Fibroblast of villous mesenchyme (primary cell): ENCODE measurements around the gene LGMN. TPM values are rescaled to one million over a fixed set of nuclear protein-coding genes. Genes with fewer than 3 reads are reported as not detected.

Experiments used
- DNase-seq: peaks from one replicate; pipeline ENCODE4 v3.0.0-alpha.2; 2010; ENCODE audit warnings: low read depth
- H3K4me3 ChIP-seq: 2 replicates; pipeline ENCODE4 v1.5.1; 2011; ENCODE audit warnings: low read depth, mild to moderate bottlenecking, low read length
- CTCF ChIP-seq: IDR thresholded peaks from 2 replicates; pipeline ENCODE4 v1.5.1; 2012; ENCODE audit warnings: low read depth, mild to moderate bottlenecking, low read length; ENCODE audit not compliant: insufficient read depth
- total RNA-seq: library from RNA; depleted of rRNA; stranded (reverse); fragments of >200 nt; gene quantifications from 2 replicates; pipeline ENCODE4 v1.2.3, GENCODE V29; 2012

Gene LGMN
- total RNA-seq, result 41.5 and 45.7 TPM in 2 replicates

- TF ChIP-seq CTCF, result no peak
- H3K4me3 ChIP-seq, result peak within 1 kb of the TSS; percentile 90
- DNase-seq, result peak; percentile 95
Measured at GRCh38 chr14:92748259-92749016, at the start of gene LGMN. Gene LGMN, minus strand, starts transcription at chr14:92748627. Its CDS starts 15,841 bp downstream, at chr14:92732786.

GRCh38 chr14:92794961-92795360 is 46.5 kb upstream of the LGMN start:
- peak overlapping the region; percentile 99 for H3K4me3 ChIP-seq
- no peak for DNase-seq
- no peak for TF ChIP-seq CTCF

- peak overlapping the region; percentile 99 for H3K4me3 ChIP-seq
- DNase-seq, result peak; percentile 40
- no peak for TF ChIP-seq CTCF
Measured at GRCh38 chr14:92794547-92794941, 46.1 kb upstream of the LGMN start.

GRCh38 chr14:92793709-92794546 is 45.5 kb upstream of the LGMN start, which contains the start of gene GOLGA5:
Gene GOLGA5, plus strand, starts transcription at chr14:92794305. Its CDS starts 3,133 bp downstream, at chr14:92797438.
- TF ChIP-seq CTCF, result no peak
- peak within 1 kb of the TSS; percentile 99 for H3K4me3 ChIP-seq
- peak; percentile 99 for DNase-seq

DNA sequence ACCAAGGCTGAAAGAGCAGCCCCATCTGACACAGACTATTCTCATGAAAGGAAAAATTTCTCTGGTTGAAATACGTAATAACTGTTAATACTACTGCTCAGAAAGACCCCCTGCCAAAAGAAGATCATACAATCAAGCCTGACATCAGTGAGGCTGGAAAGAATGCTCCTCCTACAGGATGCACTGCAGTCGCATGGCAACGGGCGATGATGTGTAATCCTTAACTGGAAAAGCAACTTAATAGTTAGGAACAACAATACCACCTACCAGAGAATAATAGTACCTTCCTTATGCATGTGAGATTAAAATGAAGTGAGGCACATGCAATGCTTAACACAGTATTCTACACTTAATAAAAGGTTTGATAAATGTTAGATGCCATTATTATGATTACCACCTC is 44.5 kb upstream of the LGMN start:
- DNase-seq, result no peak
- TF ChIP-seq CTCF, result no peak
- no peak overlapping the region for H3K4me3 ChIP-seq

GRCh38 chr14:92789457-92790089 is 41.1 kb upstream of the LGMN start:
- no peak for TF ChIP-seq CTCF
- no peak for DNase-seq
- H3K4me3 ChIP-seq, result no peak overlapping the region
